Posterior cingulate gyrus (tissue), 11 donors: ENCODE data around the gene GJA8.
"Not testable (repeated sequence)": the region's sequence is repeated elsewhere in the genome, so short reads cannot be mapped to it uniquely, and the experiment has no call there.

Experiments
- DNase-seq, 10 donors: peaks; one replicate each; pipeline versions ENCODE4 v3.0.0 to v3.0.0-alpha.2; 2020 to 2021; ENCODE audit warnings: mixed read lengths in 3 of 10
- intact Hi-C: fragments of 100-400 bp; cut with DNase I; formaldehyde crosslinking; loops from one replicate; pipeline ENCODE4 v1.15.1; 2023

Gene GJA8

GRCh38 chr1:147924813-147925212 is 22.2 kb downstream of the GJA8 start:
- DNase-seq = no peak
- intact Hi-C loops = no loop called here

- DNase-seq, intact Hi-C loops: not testable (repeated sequence)
Measured at GRCh38 chr1:147927215-147927614, 24.6 kb downstream of the GJA8 start.

- intact Hi-C loops, DNase-seq: not testable (repeated sequence)
Measured at GRCh38 chr1:147927689-147928088, 25.1 kb downstream of the GJA8 start.

GRCh38 chr1:147928236-147929132 is 25.9 kb downstream of the GJA8 start, which contains the start of gene GPR89B:
Gene GPR89B (plus strand): TSS chr1:147928420. CDS start chr1:147928537, 117 bp downstream.
- peak; percentile 82 to 99 (median 92) for DNase-seq

GRCh38 chr1:147931137-147931536 is 28.5 kb downstream of the GJA8 start:
- intact Hi-C loops, DNase-seq: not testable (repeated sequence)

More at GRCh38 chr1:147928236-147929132, 25.9 kb downstream of the GJA8 start, which contains the start of gene GPR89B:
- intact Hi-C loops = not testable (repeated sequence)

- intact Hi-C loops, DNase-seq: not testable (repeated sequence)
Measured at GRCh38 chr1:147935296-147935695, 32.7 kb downstream of the GJA8 start.

GRCh38 chr1:147940456-147940855 is 37.9 kb downstream of the GJA8 start:
- intact Hi-C loops = not testable (repeated sequence)

GRCh38 chr1:147942563-147942962 is 40.0 kb downstream of the GJA8 start:
- intact Hi-C loops = not testable (repeated sequence)

More at GRCh38 chr1:147940456-147940855, 37.9 kb downstream of the GJA8 start:
- not testable (repeated sequence) for DNase-seq

GRCh38 chr1:147949517-147949916 is 46.9 kb downstream of the GJA8 start:
- DNase-seq = peak in 2 of 10 donors; percentile 47 to 65
- intact Hi-C loops = not testable (repeated sequence)

More at GRCh38 chr1:147942563-147942962, 40.0 kb downstream of the GJA8 start:
- not testable (repeated sequence) for DNase-seq
